GM21390 (cell line): ENCODE data around the gene SOWAHC.
"Not testable (repeated sequence)": the region's sequence is repeated elsewhere in the genome, so short reads cannot be mapped to it uniquely, and the experiment has no call there.

Experiments
- ATAC-seq: cut with Tn5 transposase; IDR thresholded peaks from one replicate; pipeline ENCODE4 v1.9.1; 2021; ENCODE audit not compliant: unreplicated experiment

Gene SOWAHC, protein sequence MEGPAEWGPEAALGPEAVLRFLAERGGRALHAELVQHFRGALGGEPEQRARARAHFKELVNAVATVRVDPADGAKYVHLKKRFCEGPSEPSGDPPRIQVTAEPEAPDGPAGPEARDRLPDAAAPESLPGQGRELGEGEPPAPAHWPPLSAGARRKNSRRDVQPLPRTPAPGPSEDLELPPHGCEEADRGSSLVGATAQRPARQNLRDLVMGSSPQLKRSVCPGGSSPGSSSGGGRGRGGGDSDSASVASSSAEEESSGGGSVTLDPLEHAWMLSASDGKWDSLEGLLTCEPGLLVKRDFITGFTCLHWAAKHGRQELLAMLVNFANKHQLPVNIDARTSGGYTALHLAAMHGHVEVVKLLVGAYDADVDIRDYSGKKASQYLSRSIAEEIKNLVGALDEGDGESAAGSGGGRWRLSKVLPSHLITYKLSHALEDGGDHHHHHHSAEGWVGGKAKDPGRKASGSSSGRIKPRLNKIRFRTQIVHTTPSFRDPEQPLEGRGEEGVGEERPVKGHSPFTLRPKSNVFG

DNA sequence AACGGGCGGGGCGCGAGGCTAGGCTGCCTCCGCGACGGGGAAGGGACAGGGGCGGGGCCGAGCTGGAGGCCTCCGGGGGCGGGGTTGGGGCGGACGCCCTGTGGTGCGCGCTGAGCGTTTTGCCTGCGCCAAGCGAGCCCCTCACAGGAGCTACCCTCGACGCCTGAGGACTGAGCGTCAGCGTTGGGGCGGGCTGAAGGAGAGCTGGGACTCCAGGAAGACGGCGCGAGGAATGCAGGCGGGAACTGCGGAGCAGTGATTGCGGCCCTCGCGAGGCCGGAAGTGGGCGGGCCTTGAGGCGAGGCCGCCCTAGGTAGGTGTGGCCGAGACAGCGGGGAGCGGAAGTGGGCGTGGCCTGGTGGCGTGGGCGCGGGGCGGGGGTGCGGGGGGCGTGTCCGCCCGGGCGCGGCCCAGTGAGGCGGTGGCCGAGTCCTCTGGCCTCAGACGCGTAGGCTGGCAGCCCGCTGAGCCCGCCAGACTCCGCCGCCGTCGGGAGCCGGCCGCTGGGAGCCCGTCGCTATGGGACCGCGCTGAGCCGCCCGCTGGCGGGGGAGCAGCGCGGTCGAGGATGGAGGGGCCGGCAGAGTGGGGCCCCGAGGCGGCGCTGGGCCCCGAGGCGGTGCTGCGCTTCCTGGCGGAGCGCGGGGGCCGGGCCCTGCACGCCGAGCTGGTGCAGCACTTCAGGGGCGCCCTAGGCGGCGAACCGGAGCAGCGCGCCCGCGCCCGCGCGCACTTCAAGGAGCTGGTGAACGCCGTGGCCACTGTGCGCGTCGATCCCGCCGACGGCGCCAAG is at the start of gene SOWAHC, which contains the start of gene SEPTIN10:
TSS of gene SOWAHC (plus strand) at position 443 of the 793 bp plus-strand sequence. CDS start at position 569, 126 bp downstream.
TSS of gene SEPTIN10 (minus strand) at position 45 of the 793 bp plus-strand sequence. CDS start 139 bp downstream, outside the sequence.
- peak; percentile 79 for ATAC-seq

DNA sequence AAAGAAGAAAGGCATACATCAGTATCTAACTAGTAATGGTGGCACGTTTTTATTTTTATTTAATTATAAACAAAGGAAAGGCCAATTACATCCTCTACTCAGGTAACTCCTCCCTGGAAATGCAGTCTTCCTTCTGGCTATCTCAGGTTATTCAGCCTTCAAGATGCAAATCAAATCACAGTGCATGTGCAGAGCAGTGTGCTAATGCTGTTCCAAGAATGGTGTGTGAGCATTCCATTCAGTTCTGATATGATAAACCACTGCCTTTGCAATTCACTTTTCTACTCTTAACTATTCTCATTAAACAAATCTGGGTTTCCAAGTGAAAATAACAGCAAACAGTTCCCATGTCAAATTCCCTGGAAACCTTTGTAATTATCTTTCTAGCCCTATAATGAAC is 38.8 kb upstream of the SOWAHC start:
- ATAC-seq = no peak

DNA sequence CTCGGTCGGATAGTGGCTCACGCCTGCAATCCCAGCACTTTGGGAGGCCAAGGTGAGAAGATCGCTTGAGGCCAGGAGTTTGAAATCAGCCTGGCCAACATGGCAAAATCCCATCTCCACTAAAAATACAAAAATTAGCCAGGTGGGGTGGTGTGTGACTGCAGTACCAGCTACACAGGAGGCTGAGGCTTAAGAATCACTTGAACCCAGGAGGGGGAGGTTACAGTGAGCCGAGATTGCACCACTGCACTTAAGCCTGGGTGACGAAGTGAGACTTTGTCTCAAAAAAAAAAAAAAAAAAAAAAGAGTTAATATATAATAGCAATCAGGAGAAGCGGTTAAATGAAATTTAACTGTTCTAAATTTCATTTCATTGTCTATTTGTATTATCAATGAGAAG is 36.5 kb upstream of the SOWAHC start:
- ATAC-seq = not testable (repeated sequence)

DNA sequence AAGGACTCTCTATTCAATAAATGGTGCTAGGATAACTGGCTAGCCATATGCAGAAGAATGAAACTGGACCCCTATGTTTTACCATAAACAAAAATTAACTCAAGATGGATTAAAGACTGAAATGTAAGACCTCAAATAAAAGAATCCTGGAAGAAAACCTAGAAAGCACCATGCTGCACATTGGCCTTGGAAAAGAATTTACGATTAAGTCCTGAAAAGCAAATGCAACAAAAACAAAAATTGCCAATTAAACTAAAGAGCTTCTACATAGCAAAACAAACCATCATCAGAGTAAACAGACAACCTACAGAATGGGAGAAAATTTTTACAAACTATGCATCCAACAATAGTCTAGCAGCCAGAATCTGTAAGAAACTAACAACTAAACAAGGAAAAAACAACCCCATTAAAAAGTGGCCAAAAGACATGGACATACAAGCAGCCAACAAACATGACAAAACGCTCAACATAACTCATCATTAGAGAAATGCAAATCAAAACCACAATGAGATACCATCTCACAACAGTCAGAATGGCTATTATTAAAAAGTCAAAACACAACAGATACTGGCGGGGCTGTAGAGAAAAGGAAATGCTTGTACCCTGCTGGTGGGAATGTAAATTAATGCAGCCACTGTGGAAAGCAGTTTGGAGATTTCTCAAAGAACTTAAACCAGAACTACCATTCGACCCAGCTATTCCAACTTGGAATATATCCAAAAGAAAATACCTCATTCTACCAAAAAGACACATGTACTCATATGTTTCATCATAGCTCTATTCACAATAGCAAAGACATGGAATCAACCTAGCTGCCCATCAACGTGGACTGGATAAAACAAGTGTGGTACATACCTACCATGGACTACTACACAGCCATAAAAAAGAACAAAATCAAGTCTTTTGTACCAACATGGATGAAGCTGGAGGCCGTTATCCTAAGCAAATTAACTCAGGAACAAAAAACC is 31.0 kb upstream of the SOWAHC start:
- ATAC-seq = peak; percentile 54

DNA sequence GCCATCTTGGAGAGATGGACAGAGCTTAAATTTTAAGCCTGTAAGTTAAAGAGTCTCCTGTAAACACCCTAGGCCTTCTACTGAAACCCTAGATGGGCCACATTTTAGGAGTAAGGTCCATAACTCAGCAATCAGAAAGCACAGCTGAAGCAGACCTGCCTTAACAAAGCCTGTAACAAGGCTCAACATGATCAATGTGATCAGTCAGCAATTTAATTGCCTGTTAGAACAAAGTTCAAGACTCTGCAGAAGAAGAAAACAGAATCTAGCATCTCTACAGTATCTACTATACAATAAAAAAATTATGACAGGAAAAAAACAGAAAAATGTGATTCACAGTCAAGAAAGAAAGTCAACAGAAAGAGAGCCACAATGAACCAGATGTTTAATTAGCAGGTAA is 27.5 kb upstream of the SOWAHC start:
- no peak for ATAC-seq

DNA sequence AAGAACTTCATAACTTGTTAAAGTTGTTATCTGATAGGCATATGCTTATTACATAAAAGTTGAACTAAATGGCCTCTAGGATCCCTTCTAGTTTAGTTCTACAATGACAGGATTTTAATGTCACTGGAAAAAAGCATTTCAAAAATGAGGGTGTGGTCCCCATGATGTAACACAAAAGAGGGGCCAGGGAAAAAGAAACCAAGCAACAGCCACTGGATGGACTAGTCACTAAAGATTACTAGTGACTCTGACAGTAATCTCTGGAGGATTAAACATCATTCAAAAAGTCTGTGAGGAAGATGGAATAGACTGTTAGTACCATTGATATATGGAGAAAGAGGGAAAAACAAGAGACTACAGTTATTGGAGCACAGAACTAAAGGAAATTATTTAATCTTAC is 23.0 kb upstream of the SOWAHC start:
- no peak for ATAC-seq

DNA sequence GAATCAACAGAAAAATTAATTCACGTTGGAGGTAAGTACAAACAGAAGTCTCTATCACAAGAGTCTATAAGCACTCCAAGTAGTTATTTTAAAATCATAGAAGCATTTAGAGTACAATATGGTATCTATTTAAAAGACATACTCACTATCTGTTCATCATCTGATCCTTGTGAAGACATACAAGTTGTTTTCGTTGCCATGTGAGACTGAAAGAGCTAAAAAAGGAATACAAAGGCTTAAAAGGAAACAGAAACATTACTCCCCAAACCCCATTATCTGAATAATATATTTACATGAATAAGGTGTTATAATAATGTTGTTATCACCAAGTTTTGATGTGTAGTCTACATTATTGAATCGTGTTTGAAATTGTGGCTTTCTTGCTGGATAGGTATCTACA is 21.3 kb upstream of the SOWAHC start:
- no peak for ATAC-seq

DNA sequence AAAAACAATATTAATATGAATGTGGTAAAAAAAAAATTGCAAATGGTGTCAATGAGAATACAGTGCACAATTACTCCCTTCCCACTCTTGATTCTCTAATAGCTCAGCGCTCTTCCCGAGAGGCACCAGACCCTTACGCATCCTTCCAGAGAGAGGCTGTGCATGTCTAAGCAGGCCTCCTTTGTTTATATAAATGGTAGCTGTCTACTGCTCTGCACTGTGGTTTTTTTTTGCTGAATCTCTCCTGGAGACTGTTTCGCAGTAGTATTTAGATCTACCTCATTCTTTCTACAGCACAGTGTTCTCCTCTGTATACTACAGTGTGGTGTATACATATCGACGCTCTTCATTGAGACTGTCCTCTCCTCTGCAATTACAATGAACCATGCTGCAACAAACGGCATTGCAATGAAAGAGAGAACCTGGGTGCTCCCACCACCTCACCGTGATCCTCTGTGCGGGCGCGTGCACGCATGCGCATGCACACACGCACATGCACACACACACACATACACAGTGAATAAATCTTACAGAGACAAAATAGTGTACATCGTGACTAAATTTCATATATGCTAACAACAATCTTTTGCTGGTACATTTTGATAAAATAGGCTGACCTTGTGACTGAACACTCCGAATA is 19.8 kb upstream of the SOWAHC start:
- ATAC-seq = no peak

DNA sequence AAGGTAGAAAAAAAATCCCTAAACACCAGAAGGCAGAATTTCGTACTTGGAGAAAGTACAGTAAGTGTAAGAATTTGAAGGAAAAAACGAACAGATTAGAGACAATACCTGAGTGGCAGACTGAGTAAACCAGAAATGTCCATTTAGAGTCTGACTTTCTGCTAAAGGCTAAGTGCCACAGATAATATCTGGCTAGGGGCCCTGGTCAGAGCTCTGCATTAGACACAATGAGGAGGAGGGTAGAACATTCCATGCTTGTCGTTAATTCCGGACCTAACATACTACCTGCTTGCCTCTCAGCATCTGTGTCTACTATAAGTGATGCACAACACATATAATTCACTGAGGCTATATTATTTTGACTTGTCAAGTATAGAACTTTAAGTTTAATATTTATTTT is 18.5 kb upstream of the SOWAHC start:
- no peak for ATAC-seq

DNA sequence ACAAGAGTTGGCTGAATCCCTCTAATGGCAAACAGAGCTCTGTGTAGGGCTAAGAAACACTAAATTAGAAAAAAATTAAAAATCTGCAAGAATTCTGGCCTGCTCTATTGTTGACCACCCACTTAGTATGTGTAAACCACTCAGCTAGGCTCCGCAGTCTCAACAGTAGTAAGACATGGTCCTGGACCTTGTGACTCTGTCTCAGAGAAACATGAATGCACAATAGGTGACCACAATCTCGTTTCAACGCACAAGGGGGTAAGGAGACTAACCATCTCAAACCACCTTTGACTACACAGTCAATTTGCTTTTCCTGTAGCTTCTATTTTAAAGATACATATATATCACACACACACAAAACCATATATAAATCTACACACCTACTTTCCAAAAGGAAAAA is 16.9 kb upstream of the SOWAHC start:
- ATAC-seq = no peak

DNA sequence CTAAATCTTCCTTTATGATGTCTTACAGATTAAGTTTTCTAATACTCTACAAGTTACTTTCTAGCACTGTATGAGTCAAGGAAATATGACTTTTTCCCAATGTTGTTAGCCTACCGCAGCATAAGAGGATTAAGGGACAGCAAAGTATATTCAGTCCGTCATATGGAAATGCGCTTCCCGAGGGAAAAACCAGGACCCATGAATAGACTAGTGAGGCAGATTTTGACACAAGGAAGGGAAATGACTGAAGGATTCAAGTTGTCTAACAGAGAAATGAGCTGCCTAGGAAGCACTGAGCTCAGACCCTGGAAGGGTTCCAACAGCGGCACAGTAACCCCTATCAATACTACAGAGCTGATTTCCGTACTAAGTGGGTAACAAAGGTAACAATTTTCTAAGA is 12.4 kb upstream of the SOWAHC start:
- ATAC-seq = no peak

DNA sequence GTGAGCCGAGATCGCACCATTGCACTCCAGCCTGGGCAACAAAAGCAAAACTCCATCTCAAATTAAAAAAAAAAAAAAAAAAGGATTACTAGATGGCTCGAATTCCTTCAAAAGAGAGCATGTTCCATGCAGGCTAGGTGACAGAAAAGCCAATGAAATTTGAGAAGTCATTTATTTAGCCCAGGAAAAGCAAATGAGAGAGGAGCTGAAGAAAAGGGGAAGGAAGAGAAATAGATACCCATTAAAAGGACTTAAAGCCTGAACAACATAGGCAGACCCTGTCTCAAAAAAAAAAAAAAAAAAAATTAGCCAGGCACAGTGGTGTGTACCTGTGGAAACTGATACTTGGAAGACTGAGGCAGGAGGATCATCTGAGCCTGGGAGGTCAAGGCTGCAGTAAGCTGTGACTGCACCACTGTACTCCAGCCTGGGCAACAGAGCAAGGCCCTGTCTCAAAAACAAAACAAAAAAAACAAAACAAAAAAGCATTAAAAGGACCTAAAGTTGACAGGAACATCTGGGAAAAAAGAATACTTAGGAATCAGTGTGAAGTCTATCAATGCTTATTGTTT is 11.5 kb upstream of the SOWAHC start:
- no peak for ATAC-seq

DNA sequence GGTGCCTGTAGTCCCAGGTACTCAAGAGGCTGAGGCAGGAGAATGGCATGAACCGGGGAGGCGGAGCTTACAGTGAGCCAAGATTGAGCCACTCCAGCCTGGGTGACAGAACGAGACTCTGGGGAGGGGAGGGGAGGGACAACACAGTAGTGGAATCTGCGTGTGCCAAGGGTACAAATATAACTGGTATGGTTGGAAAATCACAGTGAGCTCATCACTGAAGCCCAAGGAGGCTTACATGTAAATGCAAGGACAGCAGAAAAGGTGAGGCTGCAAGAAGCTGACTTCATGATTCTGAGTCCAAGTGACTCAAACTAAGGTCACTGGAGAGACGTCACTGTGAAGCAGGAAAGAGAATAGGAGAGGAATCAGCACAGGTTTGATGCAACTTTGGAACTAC is 9.6 kb upstream of the SOWAHC start:
- no peak for ATAC-seq

DNA sequence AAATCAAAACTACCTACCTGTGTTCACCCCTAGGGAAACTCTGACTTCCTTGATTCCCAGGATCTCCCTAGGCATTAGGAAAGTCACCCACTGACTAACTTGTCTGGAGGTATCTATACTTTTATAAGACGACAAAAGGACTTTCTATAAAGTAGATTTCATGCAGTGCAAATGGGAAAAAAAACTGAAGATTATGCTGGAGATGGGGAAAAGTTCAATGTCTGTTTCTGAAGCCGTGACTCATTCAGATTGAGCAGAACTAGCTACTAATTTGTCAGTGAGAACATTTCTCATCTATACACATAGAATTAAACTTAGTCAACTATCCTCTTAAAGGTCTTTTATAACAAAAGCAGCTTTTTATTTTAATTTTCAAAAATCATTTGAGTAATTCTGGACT is 6.4 kb upstream of the SOWAHC start:
- ATAC-seq = no peak

DNA sequence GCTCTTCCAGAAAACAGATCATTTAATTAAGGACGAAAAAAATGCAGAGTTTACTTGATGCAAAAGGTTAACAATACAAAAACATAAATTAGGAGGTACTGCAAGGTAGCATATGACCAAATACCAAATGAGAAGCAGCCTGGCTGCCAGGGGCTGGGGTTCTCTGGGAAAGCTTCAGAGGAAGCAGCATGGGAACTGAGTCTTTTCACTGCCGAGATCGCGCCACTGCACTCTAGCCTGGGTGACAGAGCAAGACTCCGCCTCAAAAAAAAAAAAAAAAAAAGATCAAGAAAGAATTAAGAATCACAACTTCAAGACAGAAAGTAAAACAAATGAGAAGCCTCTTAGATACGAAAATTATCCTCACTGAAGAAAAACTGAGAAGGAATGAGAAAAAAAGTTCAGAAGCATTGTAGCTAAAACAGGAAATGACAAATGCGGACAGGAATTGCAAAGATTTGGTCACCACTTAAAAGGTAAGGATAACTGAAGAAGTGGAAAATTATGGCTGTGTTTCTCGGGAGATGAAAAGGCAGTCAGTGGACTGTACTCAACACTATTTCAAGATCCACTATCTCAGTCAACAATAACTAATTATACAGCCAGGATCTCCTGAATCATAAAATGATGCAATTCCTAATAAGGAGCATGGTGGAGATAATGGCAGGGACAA is 4.7 kb upstream of the SOWAHC start:
- no peak for ATAC-seq

DNA sequence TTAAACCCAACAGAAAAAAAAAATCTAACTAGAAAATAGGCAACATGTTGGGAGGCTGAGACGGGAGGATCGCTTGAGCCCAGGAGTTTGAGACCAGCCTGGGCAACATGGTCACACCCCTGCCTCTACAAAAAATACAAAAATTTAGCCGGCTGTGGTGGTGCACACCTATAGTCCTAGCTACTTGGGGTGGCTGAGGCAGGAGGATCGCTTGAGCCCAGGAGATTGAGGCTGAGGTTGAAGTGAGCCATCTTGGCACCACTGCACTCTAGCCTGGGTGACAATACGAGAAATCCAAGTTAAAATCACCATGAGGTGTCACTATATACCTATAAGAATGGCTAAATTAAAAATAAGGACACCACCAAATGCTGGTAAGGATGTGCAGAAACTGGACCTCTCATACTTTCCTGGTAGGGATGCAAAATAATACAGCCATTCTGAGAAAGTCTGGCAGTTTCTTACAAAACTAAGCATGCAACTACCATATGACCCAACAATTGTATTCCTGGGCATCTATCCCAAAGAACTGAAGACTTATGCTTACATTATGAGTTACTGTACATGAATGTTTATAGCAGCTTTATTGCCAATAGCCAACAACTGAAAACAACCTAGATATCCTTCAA is 2.6 kb upstream of the SOWAHC start:
- no peak for ATAC-seq

DNA sequence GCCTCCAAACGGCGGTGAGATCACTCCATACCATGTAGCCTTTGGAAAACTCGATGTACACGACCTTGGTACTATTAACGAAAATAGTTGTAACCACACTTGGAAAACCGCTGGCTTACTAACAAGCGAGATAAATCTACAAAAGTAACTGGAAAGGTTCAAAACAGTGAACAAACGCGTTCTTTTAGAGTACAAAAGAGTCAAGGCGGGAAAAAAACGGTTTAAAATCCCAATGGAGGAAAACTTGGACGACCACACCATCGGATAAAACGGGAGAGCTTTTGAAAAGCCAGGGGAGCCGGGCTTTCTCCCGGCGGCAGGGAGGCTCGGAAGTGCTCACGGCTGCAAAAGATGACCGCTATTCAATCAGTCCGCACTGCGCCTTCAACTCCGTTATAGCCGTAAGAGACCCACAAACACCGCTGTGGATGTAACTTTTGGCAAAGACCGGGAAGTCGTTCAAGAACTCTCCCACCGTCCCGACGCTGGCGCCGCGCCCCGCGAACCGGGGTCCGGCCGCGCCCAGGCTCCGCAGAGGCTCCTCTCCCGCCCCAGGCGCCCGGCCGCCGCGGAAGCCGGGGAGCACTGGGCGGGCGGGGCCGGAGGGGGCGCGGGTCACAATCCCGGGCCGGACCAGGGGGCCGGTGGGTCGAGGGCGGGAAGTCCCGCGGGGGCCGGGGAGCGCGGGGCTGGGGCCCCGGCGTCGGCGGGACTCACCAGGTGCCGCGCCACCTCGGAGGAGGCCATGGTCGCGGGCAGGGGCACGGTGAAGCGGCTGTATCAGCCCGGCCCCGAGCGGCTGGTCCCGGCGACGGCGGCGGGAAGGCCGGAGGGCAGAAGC is 863 bp upstream of the SOWAHC start:
- ATAC-seq = peak; percentile 20
